NCI-H82 treated with DMSO at 0.1 percent for 48 hours (cell line): ENCODE results near the gene PDLIM5.

ENCODE experiments used
- DNase-seq: peaks from one replicate; lab custom pipeline; 2025; ENCODE audit not compliant: unreplicated experiment; lab: John Stamatoyannopoulos, UW

Gene PDLIM5

GRCh38 chr4:94525993-94526728 lies 74.4 kb downstream of the PDLIM5 start:
- no peak for DNase-seq

GRCh38 chr4:94527556-94528233 lies 76.0 kb downstream of the PDLIM5 start:
- DNase-seq, result no peak

- DNase-seq, result no peak
Measured at GRCh38 chr4:94528792-94529451, 77.2 kb downstream of the PDLIM5 start.

GRCh38 chr4:94530073-94530472 lies 78.3 kb downstream of the PDLIM5 start:
- DNase-seq, result no peak

GRCh38 chr4:94531991-94532789 lies 80.4 kb downstream of the PDLIM5 start:
- no peak for DNase-seq

- peak; percentile 37 for DNase-seq
Measured at GRCh38 chr4:94533405-94534223, 81.9 kb downstream of the PDLIM5 start.

GRCh38 chr4:94534401-94535312 lies 82.9 kb downstream of the PDLIM5 start:
- no peak for DNase-seq

GRCh38 chr4:94536049-94536448 lies 84.3 kb downstream of the PDLIM5 start:
- peak; percentile 89 for DNase-seq

GRCh38 chr4:94536649-94537469 lies 85.1 kb downstream of the PDLIM5 start:
- no peak for DNase-seq

- peak; percentile 57 for DNase-seq
Measured at GRCh38 chr4:94537921-94538628, 86.3 kb downstream of the PDLIM5 start.

- no peak for DNase-seq
Measured at GRCh38 chr4:94540476-94540875, 88.7 kb downstream of the PDLIM5 start.

GRCh38 chr4:94544811-94545210 lies 93.1 kb downstream of the PDLIM5 start:
- DNase-seq, result no peak

GRCh38 chr4:94545296-94545695 lies 93.6 kb downstream of the PDLIM5 start:
- no peak for DNase-seq

GRCh38 chr4:94546949-94547348 lies 95.2 kb downstream of the PDLIM5 start:
- DNase-seq, result no peak

- peak; percentile 14 for DNase-seq
Measured at GRCh38 chr4:94548571-94548970, 96.8 kb downstream of the PDLIM5 start.

GRCh38 chr4:94550352-94550751 lies 98.6 kb downstream of the PDLIM5 start:
- DNase-seq, result no peak

- DNase-seq, result no peak
Measured at GRCh38 chr4:94550851-94551250, 99.1 kb downstream of the PDLIM5 start.
